GM12878 (cell line): ENCODE data around the gene NTM. TPM values are rescaled to one million over a fixed set of nuclear protein-coding genes. Genes with fewer than 3 reads are reported as not detected.

Experiments
- ATAC-seq: fragments of 200-7000 bp; cut with Tn5 transposase; 3 replicates; pipeline ENCODE4 v1.9.1; 2020; ENCODE audit warnings: mild to moderate bottlenecking, moderate library complexity
- BruUV-seq: library from RNA; stranded (reverse); fragments of 400-500 nt; replicated peaks from 2 replicates; lab custom pipeline; 2021; lab: Mats Ljungman, UMichigan
- CTCF ChIA-PET: fragments of 300-600 bp; sonication (Branson Sonifier 250); formaldehyde crosslinking; extraction: SDS; loops from one replicate; lab custom pipeline; 2021; ENCODE audit warnings: inconsistent platforms; lab: Yijun Ruan, JAX
- POLR2A ChIA-PET: fragments of 350-600 bp; formaldehyde crosslinking; extraction: SDS; loops from one replicate; lab custom pipeline; 2021; ENCODE audit warnings: inconsistent platforms; lab: Charles Lee
- RAD21 ChIA-PET: fragments of 300-600 bp; sonication (Branson Sonifier 250); formaldehyde crosslinking; loops from one replicate; lab custom pipeline; 2023; ENCODE audit warnings: antibody characterized with exemption; ENCODE audit not compliant: unreplicated experiment; lab: Charles Lee
- SMC1A ChIA-PET: fragments of 300-600 bp; sonication (Branson Sonifier 250); formaldehyde crosslinking; loops from one replicate; lab custom pipeline; 2023; ENCODE audit not compliant: unreplicated experiment, uncharacterized antibody; lab: Charles Lee
- DNase-seq: peaks from one replicate; pipeline ENCODE4 v3.0.0-alpha.2; 2011; ENCODE audit warnings: low read depth, low spot score
- FAIRE-seq: peaks from 3 replicates; lab custom pipeline; 2011; peaks lifted over from hg19 to GRCh38; lab: Jason Lieb, UNC
- H2AFZ ChIP-seq: 2 replicates; pipeline ENCODE4 v1.6.0; 2011; ENCODE audit warnings: low read depth, low read length, control low read depth; ENCODE audit not compliant: control insufficient read depth
- H3K27ac ChIP-seq: 2 replicates; pipeline ENCODE4 v1.5.1; 2011; ENCODE audit warnings: control low read depth; ENCODE audit not compliant: control insufficient read depth, insufficient read depth
- H3K27me3 ChIP-seq, 2 experiments: replicated peaks in 1 of 2; 2 replicates each; pipeline versions ENCODE4 v1.6.0 to v1.6.1; 2011; ENCODE audit warnings: low read length in 1 of 2; ENCODE audit not compliant: control insufficient read depth in 2 of 2, insufficient read depth in 2 of 2
- H3K36me3 ChIP-seq, 2 experiments: 2 replicates each; pipeline ENCODE4 v1.5.1; 2011; ENCODE audit warnings: low read length in 1 of 2; ENCODE audit not compliant: control insufficient read depth in 2 of 2, insufficient read depth in 2 of 2
- H3K4me1 ChIP-seq: 2 replicates; pipeline ENCODE4 v1.6.1; 2011; ENCODE audit warnings: mild to moderate bottlenecking, low read length, moderate library complexity, mixed read lengths; ENCODE audit not compliant: control insufficient read depth, insufficient read depth
- H3K4me2 ChIP-seq: 2 replicates; pipeline ENCODE4 v1.6.0; 2011; ENCODE audit warnings: control low read depth; ENCODE audit not compliant: control insufficient read depth, insufficient read depth
- H3K4me3 ChIP-seq: fragments of 200-600 bp; sonication (generic); 2 replicates; pipeline ENCODE4 v1.5.1; 2016
- H3K79me2 ChIP-seq: 2 replicates; pipeline ENCODE4 v1.6.0; 2011; ENCODE audit warnings: low read length; ENCODE audit not compliant: control insufficient read depth, insufficient read depth
- H3K9ac ChIP-seq: 2 replicates; pipeline ENCODE4 v1.8.0; 2011; ENCODE audit warnings: low read length, control low read depth, mixed read lengths; ENCODE audit not compliant: control insufficient read depth, insufficient read depth
- H3K9me3 ChIP-seq: replicated peaks from 3 replicates; pipeline ENCODE4 v1.5.1; 2011; ENCODE audit warnings: mild to moderate bottlenecking, low read length; ENCODE audit not compliant: control insufficient read depth, insufficient read depth
- H4K20me1 ChIP-seq: 2 replicates; pipeline ENCODE4 v1.6.0; 2011; ENCODE audit not compliant: control insufficient read depth, insufficient read depth
- BHLHE40 ChIP-seq, 2 experiments: fragments of 450-650 bp in 1 of 2; IDR thresholded peaks; 2 replicates each; pipeline ENCODE4 v1.6.1; 2011 to 2017; ENCODE audit warnings: low read depth in 2 of 2, borderline replicate concordance in 1 of 2, improper control_type of control experiment in 1 of 2, low read length in 1 of 2, mild to moderate bottlenecking in 1 of 2
- BRCA1 ChIP-seq: IDR thresholded peaks from 2 replicates; pipeline ENCODE4 v1.6.1; 2011; ENCODE audit warnings: low read depth, low read length, improper control_type of control experiment
- CHD2 ChIP-seq: IDR thresholded peaks from 2 replicates; pipeline ENCODE4 v1.6.1; 2011; ENCODE audit warnings: low read depth, low read length, improper control_type of control experiment, borderline replicate concordance
- IKZF1 ChIP-seq: fragments of 450-650 bp; conservative IDR thresholded peaks from 2 replicates; pipeline ENCODE4 v1.6.1; 2017; ENCODE audit warnings: antibody characterized with exemption, mild to moderate bottlenecking
- POLR2AphosphoS2 ChIP-seq: IDR thresholded peaks from 2 replicates; pipeline ENCODE4 v1.6.1; 2011; ENCODE audit warnings: low read depth, mild to moderate bottlenecking, low read length, improper control_type of control experiment, moderate library complexity
- POU2F2 ChIP-seq: IDR thresholded peaks from 3 replicates; pipeline ENCODE4 v1.6.1; 2011; ENCODE audit warnings: low read depth, mild to moderate bottlenecking, low read length, borderline replicate concordance
- SP1 ChIP-seq: IDR thresholded peaks from one replicate; pipeline ENCODE4 v1.6.1; 2011; ENCODE audit warnings: low read depth, low read length
- TAF1 ChIP-seq: IDR thresholded peaks from 2 replicates; pipeline ENCODE4 v1.6.1; 2011; ENCODE audit warnings: mild to moderate bottlenecking, low read depth, low read length, borderline replicate concordance
- ZNF217 ChIP-seq: fragments of 450-650 bp; IDR thresholded peaks from 2 replicates; pipeline ENCODE4 v1.6.1; 2017; ENCODE audit warnings: antibody characterized with exemption, mild to moderate bottlenecking
- WGBS: methylation state at CpG from one replicate; pipeline ENCODE4 v1.1.6; 2016; ENCODE audit warnings: low lambda C conversion rate; ENCODE audit not compliant: insufficient replicate concordance, insufficient coverage; ENCODE audit errors: missing lambda C conversion rate; 5-methylcytosine and 5-hydroxymethylcytosine counted together
- in situ Hi-C: fragments of 300-500 bp; cut with MboI; formaldehyde crosslinking; loops from 9 replicates; pipeline ENCODE4 v1.14.3; 2018; ENCODE audit warnings: mixed read lengths
- intact Hi-C: fragments of 100-400 bp; cut with micrococcal nuclease; formaldehyde crosslinking; loops from one replicate; pipeline ENCODE4 v1.14.2; 2022; ENCODE audit not compliant: unreplicated experiment
- polyA plus RNA-seq, 11 experiments: library from polyadenylated mRNA; depleted of rRNA in 4 of 11; unstranded in 6 of 11; stranded (reverse) in 5 of 11; fragments of >200 nt; fragmentation: Nextera tagmentation in 4 of 11; fragmentation: Illumina TruSeq in 1 of 11; extraction: Ambion mirVana in 4 of 11; extraction: Trizol in 1 of 11; gene quantifications; 1 replicate in 1 of 11; 2 replicates in 10 of 11; pipeline versions ENCODE4 v1.2.1 to v1.2.3, GENCODE V29; 2011 to 2016; ENCODE audit warnings: inconsistent platforms in 2 of 11, missing spikeins in 2 of 11, low read depth in 1 of 11
- total RNA-seq, 4 experiments: library from RNA; depleted of rRNA in 3 of 4; stranded (reverse); fragments of >200 nt in 3 of 4; fragmentation: Illumina TruSeq in 1 of 4; extraction: Trizol in 1 of 4; gene quantifications; 2 replicates each; pipeline versions ENCODE4 v1.2.1 to v1.2.3, GENCODE V29; 2013 to 2021
- TF ChIP-seq, protein P1 (sequence below): IDR thresholded peaks from 2 replicates; pipeline ENCODE4 v1.6.1; 2011; ENCODE audit warnings: borderline replicate concordance, low read depth, mild to moderate bottlenecking, moderate library complexity, mixed read lengths, low read length; ENCODE audit not compliant: insufficient read depth; ENCODE audit errors: extremely low read length
- TF ChIP-seq, protein P2 (sequence below): fragments of 450-650 bp; IDR thresholded peaks from 2 replicates; pipeline ENCODE4 v1.6.1; 2017; ENCODE audit warnings: mild to moderate bottlenecking, moderate library complexity
- TF ChIP-seq, protein P3 (sequence below): IDR thresholded peaks from 2 replicates; pipeline ENCODE4 v1.6.1; 2012; ENCODE audit warnings: low read length, inconsistent platforms

NTM gene
- total and polyA plus RNA-seq, 10 of the 15 experiments (the other 5 are each of a cell fraction or from before 2014, with no cell fraction given), result not detected

DNA sequence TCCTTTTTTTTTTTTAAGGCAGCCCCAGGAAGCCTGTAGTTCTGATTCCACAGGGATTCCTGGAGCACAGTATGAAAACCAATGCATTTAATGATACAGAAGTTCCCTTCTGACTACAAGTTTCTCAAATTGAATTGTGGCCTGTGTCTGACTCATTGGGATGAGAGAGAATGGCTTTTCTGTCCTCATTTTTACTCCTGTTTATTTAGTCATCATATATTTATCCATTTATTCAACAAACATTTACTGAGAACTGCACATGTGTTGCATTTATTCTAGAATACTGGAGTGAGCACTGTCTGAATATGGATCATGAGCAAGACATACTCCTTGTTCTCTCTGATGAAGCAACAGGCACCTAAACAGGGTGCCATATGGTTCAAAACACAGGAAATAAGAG is 231.2 kb downstream of the NTM start:
- BruUV-seq, result no TSS peak
- Histone ChIP-seq H3K36me3 (no peaks in the 10 kb centered on the region), H3K4me1 (no peaks in the 10 kb centered on the region), H3K9me3 (no peaks in the 10 kb centered on the region), H4K20me1 (no peaks in the 10 kb centered on the region), H2AFZ (no peak overlapping the region), H3K27ac (no peak overlapping the region), H3K79me2 (no peaks in the 10 kb centered on the region), H3K27me3 (peaks cover 0 to 4% of the 10 kb centered on the region in 2 experiments; a peak in 1 of 4 replicates), H3K4me3 (no peak overlapping the region), H3K9ac (no peak overlapping the region), H3K4me2 (no peak overlapping the region)
- FAIRE-seq (no peak), ATAC-seq (no peak), DNase-seq (no peak)
- in situ Hi-C loops, result no loop called here
- SMC1A ChIA-PET, result no interaction called here
- RAD21 ChIA-PET, result no interaction called here
- CTCF ChIA-PET, result no interaction called here
- POLR2A ChIA-PET, result no interaction called here
- intact Hi-C loops, result no loop called here
- no peak for TF ChIP-seq TAF1
- TF ChIP-seq POU2F2, result no peak
- TF ChIP-seq CHD2, result no peak
- no peak for TF ChIP-seq IKZF1
- no peak for TF ChIP-seq BRCA1
- TF ChIP-seq, protein P1, sequence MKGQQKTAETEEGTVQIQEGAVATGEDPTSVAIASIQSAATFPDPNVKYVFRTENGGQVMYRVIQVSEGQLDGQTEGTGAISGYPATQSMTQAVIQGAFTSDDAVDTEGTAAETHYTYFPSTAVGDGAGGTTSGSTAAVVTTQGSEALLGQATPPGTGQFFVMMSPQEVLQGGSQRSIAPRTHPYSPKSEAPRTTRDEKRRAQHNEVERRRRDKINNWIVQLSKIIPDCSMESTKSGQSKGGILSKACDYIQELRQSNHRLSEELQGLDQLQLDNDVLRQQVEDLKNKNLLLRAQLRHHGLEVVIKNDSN, result no peak

DNA sequence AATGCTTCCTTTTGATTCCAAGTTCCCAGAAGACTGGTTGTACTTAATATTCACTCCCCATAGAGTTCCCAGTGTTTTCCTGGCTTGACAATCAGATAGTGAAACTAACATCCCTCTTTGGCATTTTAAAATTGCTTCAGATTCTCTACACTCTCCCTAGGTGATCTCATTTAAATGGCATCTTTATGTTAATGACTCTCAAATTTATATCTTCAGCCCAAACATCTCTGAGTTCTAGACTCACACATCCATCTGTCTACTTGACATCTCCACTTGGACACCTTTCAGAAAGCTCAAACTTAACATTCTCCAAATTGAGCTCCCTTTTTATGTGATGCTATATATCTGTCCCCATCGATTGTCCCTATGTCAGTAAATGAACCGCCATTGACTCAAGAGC is 232.0 kb downstream of the NTM start:
- RAD21 ChIA-PET, result no interaction called here
- ATAC-seq, result no peak
- TF ChIP-seq BHLHE40 (IDR thresholded peaks at IDR 0.05; ENCODE audit: borderline replicate concordance in 1 of 2, low read depth in 2 of 2, low read length in 1 of 2) (no peak), SP1 (no peak), ZNF217 (no peak), POLR2AphosphoS2 (no peak)
- TF ChIP-seq, protein P2, sequence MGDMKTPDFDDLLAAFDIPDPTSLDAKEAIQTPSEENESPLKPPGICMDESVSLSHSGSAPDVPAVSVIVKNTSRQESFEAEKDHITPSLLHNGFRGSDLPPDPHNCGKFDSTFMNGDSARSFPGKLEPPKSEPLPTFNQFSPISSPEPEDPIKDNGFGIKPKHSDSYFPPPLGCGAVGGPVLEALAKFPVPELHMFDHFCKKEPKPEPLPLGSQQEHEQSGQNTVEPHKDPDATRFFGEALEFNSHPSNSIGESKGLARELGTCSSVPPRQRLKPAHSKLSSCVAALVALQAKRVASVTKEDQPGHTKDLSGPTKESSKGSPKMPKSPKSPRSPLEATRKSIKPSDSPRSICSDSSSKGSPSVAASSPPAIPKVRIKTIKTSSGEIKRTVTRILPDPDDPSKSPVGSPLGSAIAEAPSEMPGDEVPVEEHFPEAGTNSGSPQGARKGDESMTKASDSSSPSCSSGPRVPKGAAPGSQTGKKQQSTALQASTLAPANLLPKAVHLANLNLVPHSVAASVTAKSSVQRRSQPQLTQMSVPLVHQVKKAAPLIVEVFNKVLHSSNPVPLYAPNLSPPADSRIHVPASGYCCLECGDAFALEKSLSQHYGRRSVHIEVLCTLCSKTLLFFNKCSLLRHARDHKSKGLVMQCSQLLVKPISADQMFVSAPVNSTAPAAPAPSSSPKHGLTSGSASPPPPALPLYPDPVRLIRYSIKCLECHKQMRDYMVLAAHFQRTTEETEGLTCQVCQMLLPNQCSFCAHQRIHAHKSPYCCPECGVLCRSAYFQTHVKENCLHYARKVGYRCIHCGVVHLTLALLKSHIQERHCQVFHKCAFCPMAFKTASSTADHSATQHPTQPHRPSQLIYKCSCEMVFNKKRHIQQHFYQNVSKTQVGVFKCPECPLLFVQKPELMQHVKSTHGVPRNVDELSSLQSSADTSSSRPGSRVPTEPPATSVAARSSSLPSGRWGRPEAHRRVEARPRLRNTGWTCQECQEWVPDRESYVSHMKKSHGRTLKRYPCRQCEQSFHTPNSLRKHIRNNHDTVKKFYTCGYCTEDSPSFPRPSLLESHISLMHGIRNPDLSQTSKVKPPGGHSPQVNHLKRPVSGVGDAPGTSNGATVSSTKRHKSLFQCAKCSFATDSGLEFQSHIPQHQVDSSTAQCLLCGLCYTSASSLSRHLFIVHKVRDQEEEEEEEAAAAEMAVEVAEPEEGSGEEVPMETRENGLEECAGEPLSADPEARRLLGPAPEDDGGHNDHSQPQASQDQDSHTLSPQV, result no peak
- TF ChIP-seq, protein P3, sequence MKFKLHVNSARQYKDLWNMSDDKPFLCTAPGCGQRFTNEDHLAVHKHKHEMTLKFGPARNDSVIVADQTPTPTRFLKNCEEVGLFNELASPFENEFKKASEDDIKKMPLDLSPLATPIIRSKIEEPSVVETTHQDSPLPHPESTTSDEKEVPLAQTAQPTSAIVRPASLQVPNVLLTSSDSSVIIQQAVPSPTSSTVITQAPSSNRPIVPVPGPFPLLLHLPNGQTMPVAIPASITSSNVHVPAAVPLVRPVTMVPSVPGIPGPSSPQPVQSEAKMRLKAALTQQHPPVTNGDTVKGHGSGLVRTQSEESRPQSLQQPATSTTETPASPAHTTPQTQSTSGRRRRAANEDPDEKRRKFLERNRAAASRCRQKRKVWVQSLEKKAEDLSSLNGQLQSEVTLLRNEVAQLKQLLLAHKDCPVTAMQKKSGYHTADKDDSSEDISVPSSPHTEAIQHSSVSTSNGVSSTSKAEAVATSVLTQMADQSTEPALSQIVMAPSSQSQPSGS, result no peak

More for the DNA sequence above, 232.0 kb downstream of the NTM start:
- Histone ChIP-seq H3K4me2 (no peak overlapping the region), H2AFZ (no peak overlapping the region), H3K9me3 (no peaks in the 10 kb centered on the region), H3K27me3 (peaks cover 0 to 4% of the 10 kb centered on the region in 2 experiments; a peak in 1 of 4 replicates), H3K4me1 (no peaks in the 10 kb centered on the region), H3K36me3 (no peaks in the 10 kb centered on the region), H4K20me1 (no peaks in the 10 kb centered on the region), H3K9ac (no peak overlapping the region), H3K79me2 (no peaks in the 10 kb centered on the region), H3K4me3 (no peak overlapping the region), H3K27ac (no peak overlapping the region)
- DNase-seq, result no peak
- no TSS peak for BruUV-seq
- ChIA-PET SMC1A (no interaction called here), CTCF (no interaction called here), POLR2A (no interaction called here)
- intact Hi-C loops (no loop called here), in situ Hi-C loops (no loop called here)
- no peak for FAIRE-seq
- 75% methylated on average over 2 of the region's 2 CpGs for WGBS
